Lung (tissue), 12 donors: ENCODE results near the gene SLC35F1. TPM values are rescaled to one million over a fixed set of nuclear protein-coding genes. Genes with fewer than 3 reads are reported as not detected.

ENCODE experiments used
- ATAC-seq: fragments of 200-7000 bp; cut with Tn5 transposase; one replicate; pipeline ENCODE4 v1.9.1; 2020; ENCODE audit warnings: moderate number of reproducible peaks; ENCODE audit not compliant: insufficient read depth, low FRiP score
- DNase-seq, 3 donors: peaks; one replicate each; pipeline ENCODE4 v3.0.0-alpha.2; 2013 to 2017
- H3K27ac ChIP-seq, 2 donors: one replicate each; pipeline ENCODE4 v1.5.1; 2013; ENCODE audit warnings: mild to moderate bottlenecking in 2 of 2, moderate library complexity in 2 of 2, control low read depth in 1 of 2, inconsistent platforms in 1 of 2, low read depth in 1 of 2, low read length in 1 of 2
- H3K27me3 ChIP-seq, 3 donors: one replicate each; pipeline ENCODE4 v1.5.1; 2013; ENCODE audit warnings: low read length in 2 of 3; ENCODE audit not compliant: control insufficient read depth in 3 of 3, insufficient read depth in 3 of 3
- H3K36me3 ChIP-seq, 4 donors: one replicate each; pipeline ENCODE4 v1.5.1; 2013; ENCODE audit warnings: low read length in 4 of 4, mild to moderate bottlenecking in 1 of 4, moderate library complexity in 1 of 4; ENCODE audit not compliant: control insufficient read depth in 4 of 4, insufficient read depth in 4 of 4
- H3K4me1 ChIP-seq, 5 donors: one replicate each; pipeline ENCODE4 v1.5.1; 2013; ENCODE audit warnings: low read length in 5 of 5, mild to moderate bottlenecking in 2 of 5, moderate library complexity in 1 of 5; ENCODE audit not compliant: control insufficient read depth in 5 of 5, insufficient read depth in 5 of 5
- H3K4me3 ChIP-seq: one replicate; pipeline ENCODE4 v1.5.1; 2013; ENCODE audit warnings: mild to moderate bottlenecking, control low read depth, moderate library complexity
- H3K9ac ChIP-seq, 2 donors: one replicate each; pipeline ENCODE4 v1.5.1; 2013; ENCODE audit warnings: low read length in 2 of 2, control low read depth in 1 of 2; ENCODE audit not compliant: insufficient read depth in 1 of 2
- H3K9me3 ChIP-seq, 4 donors: one replicate each; pipeline ENCODE4 v1.5.1; 2013; ENCODE audit warnings: low read length in 3 of 4, mild to moderate bottlenecking in 1 of 4, moderate library complexity in 1 of 4; ENCODE audit not compliant: control insufficient read depth in 4 of 4, insufficient read depth in 3 of 4
- CTCF ChIP-seq: IDR thresholded peaks from 2 replicates; pipeline ENCODE4 v1.5.1; 2012; ENCODE audit warnings: mild to moderate bottlenecking; ENCODE audit errors: control extremely low read depth, extremely low read depth
- polyA plus RNA-seq, 2 donors: library from polyadenylated mRNA; stranded (reverse); fragments of 200-250 nt; gene quantifications; one replicate each; pipeline ENCODE4 v1.2.1, GENCODE V29; 2013
- total RNA-seq, 2 donors: library from RNA; depleted of rRNA in 1 of 2; stranded (reverse); fragments of >200 nt in 1 of 2; gene quantifications; one replicate each; pipeline ENCODE4 v1.2.1, GENCODE V29; 2014 to 2021
- donor health status: control.
- donor health status: control.
- donor health status: Bipolar disorder and iron deficiency.
- donor health status: healthy.
- donor health status: DM: yes; HTN: yes; CAD: no.

Gene SLC35F1
- total and polyA plus RNA-seq, 4 donors: 0.04 to 5.7 (median 0.07) TPM

GRCh38 chr6:118356686-118357085, 449.6 kb downstream of the SLC35F1 start:
- Histone ChIP-seq H3K36me3 (no peaks in the 10 kb centered on the region), H3K27me3 (no peaks in the 10 kb centered on the region), H3K9ac (no peak overlapping the region), H3K9me3 (peaks cover 0 to 4% (median 0%) of the 10 kb centered on the region in 4 donors), H3K4me1 (no peaks in the 10 kb centered on the region), H3K27ac (no peak overlapping the region), H3K4me3 (no peak overlapping the region)
- TF ChIP-seq CTCF: no peak
- DNase-seq (no peak), ATAC-seq (no peak)

Other genes with a start within 250 kb of the SLC35F1 start
- 10 to 100 TPM; 30.3 to 36.5 TPM for gene NUS1, start 231.8 kb upstream of the SLC35F1 start, total RNA-seq
- gene NUS1, start 231.8 kb upstream of the SLC35F1 start, polyA plus RNA-seq: 10 to 100 TPM; 20.3 to 32.7 TPM